Panc1 (cell line): ENCODE data around the gene AKT3. TPM values are rescaled to one million over a fixed set of nuclear protein-coding genes. Genes with fewer than 3 reads are reported as not detected.

Experiments used
- ATAC-seq: fragments of 200-7000 bp; cut with Tn5 transposase; 2 replicates; pipeline ENCODE4 v1.9.1; 2020; ENCODE audit warnings: mild to moderate bottlenecking, moderate library complexity
- BruUV-seq: library from RNA; stranded (reverse); fragments of 400-500 nt; replicated peaks from 2 replicates; lab custom pipeline; 2021; lab: Mats Ljungman, UMichigan
- CTCF ChIA-PET: fragments of 300-600 bp; sonication (Branson Sonifier 250); formaldehyde crosslinking; loops from one replicate; lab custom pipeline; 2022; ENCODE audit warnings: antibody characterized with exemption; lab: Charles Lee
- POLR2A ChIA-PET: fragments of 300-600 bp; sonication (Branson Sonifier 250); formaldehyde crosslinking; loops from one replicate; lab custom pipeline; 2022; ENCODE audit warnings: antibody characterized with exemption; lab: Charles Lee
- DNase-seq: peaks from one replicate; pipeline ENCODE4 v3.0.0-alpha.2; 2010; ENCODE audit warnings: low read depth, low spot score
- H3K27ac ChIP-seq: 2 replicates; pipeline ENCODE4 v1.5.1; 2011; ENCODE audit warnings: mild to moderate bottlenecking, low read length, inconsistent platforms
- H3K27me3 ChIP-seq: fragments of 200-500 bp; sonication (Bioruptor generic); 2 replicates; pipeline ENCODE4 v1.6.0; 2014; ENCODE audit warnings: low read length, inconsistent platforms; ENCODE audit not compliant: control insufficient read depth, insufficient read depth
- H3K36me3 ChIP-seq: fragments of 200-500 bp; sonication (Bioruptor generic); 2 replicates; pipeline ENCODE4 v1.5.1; 2014; ENCODE audit warnings: inconsistent platforms, mild to moderate bottlenecking, low read length, moderate library complexity; ENCODE audit not compliant: control insufficient read depth, insufficient read depth
- H3K4me1 ChIP-seq: 2 replicates; pipeline ENCODE4 v1.5.1; 2011; ENCODE audit warnings: inconsistent platforms, mild to moderate bottlenecking, low read length, moderate library complexity; ENCODE audit not compliant: control insufficient read depth, insufficient read depth
- H3K4me3 ChIP-seq, 2 experiments: 2 replicates each; pipeline ENCODE4 v1.5.1; 2011 to 2012; ENCODE audit warnings: low read depth in 2 of 2, low read length in 2 of 2, mild to moderate bottlenecking in 2 of 2, inconsistent platforms in 1 of 2, moderate library complexity in 1 of 2
- H3K9me3 ChIP-seq: fragments of 200-500 bp; sonication (Bioruptor generic); 2 replicates; pipeline ENCODE4 v1.5.1; 2014; ENCODE audit warnings: low read depth, mild to moderate bottlenecking, inconsistent platforms, low read length, moderate library complexity; ENCODE audit not compliant: control insufficient read depth, insufficient read depth
- POLR2AphosphoS5 ChIP-seq: IDR thresholded peaks from 2 replicates; pipeline ENCODE4 v1.6.1; 2012; ENCODE audit warnings: mild to moderate bottlenecking, low read depth, low read length, moderate library complexity
- SIN3A ChIP-seq: IDR thresholded peaks from 2 replicates; pipeline ENCODE4 v1.6.1; 2012; ENCODE audit warnings: low read depth, mild to moderate bottlenecking, low read length, moderate library complexity, borderline replicate concordance; ENCODE audit not compliant: insufficient read depth
- TCF7L2 ChIP-seq: IDR thresholded peaks from 2 replicates; pipeline ENCODE4 v1.6.1; 2011; ENCODE audit warnings: mild to moderate bottlenecking, low read depth, low read length, inconsistent platforms
- in situ Hi-C: cut with HindIII; loops from 2 replicates; pipeline ENCODE4 v1.10.0; 2016; ENCODE audit warnings: low sequenced_read_pairs, low pct_unique_long_range_greater_than_20kb
- intact Hi-C: fragments of 100-400 bp; cut with micrococcal nuclease; formaldehyde crosslinking; loops from one replicate; pipeline ENCODE4 v1.10.0; 2022; ENCODE audit not compliant: unreplicated experiment
- total RNA-seq: library from RNA; stranded (reverse); gene quantifications from one replicate; pipeline ENCODE4 v1.2.1, GENCODE V29; 2021; ENCODE audit not compliant: unreplicated experiment
- TF ChIP-seq, protein P1 (sequence below): fragments of 450-650 bp; IDR thresholded peaks from 2 replicates; pipeline ENCODE4 v1.5.1; 2017; ENCODE audit warnings: mild to moderate bottlenecking
- TF ChIP-seq, protein P2 (sequence below), 2 experiments: IDR thresholded peaks; 2 replicates each; pipeline ENCODE4 v1.6.1; 2011 to 2012; ENCODE audit warnings: low read depth in 2 of 2, control low read depth in 1 of 2, low read length in 1 of 2, mild to moderate bottlenecking in 1 of 2, moderate library complexity in 1 of 2; ENCODE audit not compliant: insufficient read depth in 1 of 2

AKT3 gene
- total RNA-seq, 1 experiment from 2014 or later, result 11.0 TPM

DNA sequence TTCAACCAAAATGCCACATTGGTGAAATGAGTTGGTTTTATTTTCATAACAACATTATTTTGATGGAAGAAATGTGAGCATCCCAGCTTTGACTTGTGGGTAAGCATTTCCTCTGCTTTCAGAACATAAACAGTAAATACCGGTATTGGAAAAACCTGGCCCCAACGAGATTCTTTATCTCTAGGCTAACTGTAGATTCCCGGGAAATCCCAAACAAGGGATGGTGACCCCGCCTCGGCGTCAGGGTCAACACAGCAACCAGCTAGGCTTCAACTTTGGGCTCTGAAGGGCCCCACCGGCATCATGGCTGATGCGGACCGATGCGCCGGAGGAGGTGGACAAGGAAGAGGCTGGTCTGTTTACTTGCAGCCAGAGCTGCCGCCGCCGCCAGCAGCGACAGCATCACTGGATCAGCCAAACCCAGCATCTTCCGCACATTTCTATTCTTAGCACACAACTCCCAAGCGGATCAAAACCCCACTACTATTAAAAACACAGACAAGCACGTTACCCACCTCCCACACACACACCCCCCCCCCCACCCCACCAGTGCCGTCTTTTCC is 1.1 kb downstream of the AKT3 start:
- TSS peak; percentile 76 for BruUV-seq
- peak overlapping the region; percentile 38 to 44 for H3K4me3 ChIP-seq

GRCh38 chr1:243848165-243848857 is 1.7 kb downstream of the AKT3 start:
- no peak for DNase-seq
- intact Hi-C loops (no loop called here), in situ Hi-C loops (no loop called here)
- no peak overlapping the region for H3K27ac ChIP-seq
- ChIA-PET POLR2A (no interaction called here), CTCF (no interaction called here)
- no peak for ATAC-seq
- peaks cover 5% of the 10 kb centered on the region for H3K4me1 ChIP-seq
- BruUV-seq, result no TSS peak
- H3K27me3 ChIP-seq, result peaks cover 24% of the 10 kb centered on the region
- no peaks in the 10 kb centered on the region for H3K36me3 ChIP-seq
- H3K9me3 ChIP-seq, result no peaks in the 10 kb centered on the region
- H3K4me3 ChIP-seq, result peak overlapping the region in 1 of 2 experiments; percentile 44; a peak in 2 of 4 replicates
- TF ChIP-seq, protein P1, sequence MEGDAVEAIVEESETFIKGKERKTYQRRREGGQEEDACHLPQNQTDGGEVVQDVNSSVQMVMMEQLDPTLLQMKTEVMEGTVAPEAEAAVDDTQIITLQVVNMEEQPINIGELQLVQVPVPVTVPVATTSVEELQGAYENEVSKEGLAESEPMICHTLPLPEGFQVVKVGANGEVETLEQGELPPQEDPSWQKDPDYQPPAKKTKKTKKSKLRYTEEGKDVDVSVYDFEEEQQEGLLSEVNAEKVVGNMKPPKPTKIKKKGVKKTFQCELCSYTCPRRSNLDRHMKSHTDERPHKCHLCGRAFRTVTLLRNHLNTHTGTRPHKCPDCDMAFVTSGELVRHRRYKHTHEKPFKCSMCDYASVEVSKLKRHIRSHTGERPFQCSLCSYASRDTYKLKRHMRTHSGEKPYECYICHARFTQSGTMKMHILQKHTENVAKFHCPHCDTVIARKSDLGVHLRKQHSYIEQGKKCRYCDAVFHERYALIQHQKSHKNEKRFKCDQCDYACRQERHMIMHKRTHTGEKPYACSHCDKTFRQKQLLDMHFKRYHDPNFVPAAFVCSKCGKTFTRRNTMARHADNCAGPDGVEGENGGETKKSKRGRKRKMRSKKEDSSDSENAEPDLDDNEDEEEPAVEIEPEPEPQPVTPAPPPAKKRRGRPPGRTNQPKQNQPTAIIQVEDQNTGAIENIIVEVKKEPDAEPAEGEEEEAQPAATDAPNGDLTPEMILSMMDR, result no peak
- TF ChIP-seq SIN3A, result no peak
- TF ChIP-seq, protein P2, sequence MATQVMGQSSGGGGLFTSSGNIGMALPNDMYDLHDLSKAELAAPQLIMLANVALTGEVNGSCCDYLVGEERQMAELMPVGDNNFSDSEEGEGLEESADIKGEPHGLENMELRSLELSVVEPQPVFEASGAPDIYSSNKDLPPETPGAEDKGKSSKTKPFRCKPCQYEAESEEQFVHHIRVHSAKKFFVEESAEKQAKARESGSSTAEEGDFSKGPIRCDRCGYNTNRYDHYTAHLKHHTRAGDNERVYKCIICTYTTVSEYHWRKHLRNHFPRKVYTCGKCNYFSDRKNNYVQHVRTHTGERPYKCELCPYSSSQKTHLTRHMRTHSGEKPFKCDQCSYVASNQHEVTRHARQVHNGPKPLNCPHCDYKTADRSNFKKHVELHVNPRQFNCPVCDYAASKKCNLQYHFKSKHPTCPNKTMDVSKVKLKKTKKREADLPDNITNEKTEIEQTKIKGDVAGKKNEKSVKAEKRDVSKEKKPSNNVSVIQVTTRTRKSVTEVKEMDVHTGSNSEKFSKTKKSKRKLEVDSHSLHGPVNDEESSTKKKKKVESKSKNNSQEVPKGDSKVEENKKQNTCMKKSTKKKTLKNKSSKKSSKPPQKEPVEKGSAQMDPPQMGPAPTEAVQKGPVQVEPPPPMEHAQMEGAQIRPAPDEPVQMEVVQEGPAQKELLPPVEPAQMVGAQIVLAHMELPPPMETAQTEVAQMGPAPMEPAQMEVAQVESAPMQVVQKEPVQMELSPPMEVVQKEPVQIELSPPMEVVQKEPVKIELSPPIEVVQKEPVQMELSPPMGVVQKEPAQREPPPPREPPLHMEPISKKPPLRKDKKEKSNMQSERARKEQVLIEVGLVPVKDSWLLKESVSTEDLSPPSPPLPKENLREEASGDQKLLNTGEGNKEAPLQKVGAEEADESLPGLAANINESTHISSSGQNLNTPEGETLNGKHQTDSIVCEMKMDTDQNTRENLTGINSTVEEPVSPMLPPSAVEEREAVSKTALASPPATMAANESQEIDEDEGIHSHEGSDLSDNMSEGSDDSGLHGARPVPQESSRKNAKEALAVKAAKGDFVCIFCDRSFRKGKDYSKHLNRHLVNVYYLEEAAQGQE (IDR thresholded peaks at IDR 0.05; ENCODE audit: insufficient read depth in 1 of 2, low read depth in 2 of 2, low read length in 1 of 2), result no peak
- TF ChIP-seq TCF7L2, result no peak
- no peak for TF ChIP-seq POLR2AphosphoS5

More for the DNA sequence above, 1.1 kb downstream of the AKT3 start:
- Histone ChIP-seq H3K27ac (no peak overlapping the region), H3K27me3 (peaks cover 27% of the 10 kb centered on the region), H3K36me3 (no peaks in the 10 kb centered on the region), H3K4me1 (peaks cover 5% of the 10 kb centered on the region), H3K9me3 (no peaks in the 10 kb centered on the region)
- intact Hi-C loops (no loop called here), in situ Hi-C loops (no loop called here)
- no peak for TF ChIP-seq POLR2AphosphoS5
- TF ChIP-seq, protein P1, result no peak
- no peak for DNase-seq
- ChIA-PET CTCF (no interaction called here), POLR2A (no interaction called here)
- ATAC-seq, result peak; percentile 54
